ENCODE data around the gene LBP. TPM values are rescaled to one million over a fixed set of nuclear protein-coding genes. Genes with fewer than 3 reads are reported as not detected.
"Not testable (repeated sequence)": the region's sequence is repeated elsewhere in the genome, so short reads cannot be mapped to it uniquely, and the experiment has no call there.

Gene LBP
- total RNA-seq, 4 donors from 2014 or later = not detected

GRCh38 chr20:38308047-38308438 lies 38.2 kb upstream of the LBP start:
- H3K27me3 ChIP-seq = peaks cover 11% of the 10 kb centered on the region
- H3K27ac ChIP-seq = no peak overlapping the region
- H3K9me3 ChIP-seq = no peaks in the 10 kb centered on the region
- no peaks in the 10 kb centered on the region for H3K4me1 ChIP-seq
- H3K4me3 ChIP-seq = no peak overlapping the region
- intact Hi-C loops (cut with DNase I; ENCODE audit: low total_unique reads) (no loop called here), in situ Hi-C loops (cut with MboI; ENCODE audit: low pct_ligation_motif_present in 1 of 4, low pct_unique_long_range_greater_than_20kb in 1 of 4, low sequenced_read_pairs in 3 of 4) (no loop called here)
- WGBS, 2 donors (ENCODE audit: low coverage in 1 of 2) = 60% methylated on average over 4 of the region's 4 CpGs; no CpG with 5 or more reads in 1 of the 2 donors
- no peak for DNase-seq
- no peaks in the 10 kb centered on the region for H3K36me3 ChIP-seq
- TF ChIP-seq POLR2A (IDR thresholded peaks at IDR 0.05) (no peak), EP300 (IDR thresholded peaks at IDR 0.05; ENCODE audit: low read depth) (no peak), CTCF (IDR thresholded peaks at IDR 0.05) (no peak), POLR2AphosphoS5 (IDR thresholded peaks at IDR 0.05) (no peak)

- Histone ChIP-seq H3K27ac (no peak overlapping the region), H3K4me1 (no peaks in the 10 kb centered on the region), H3K36me3 (no peaks in the 10 kb centered on the region), H3K4me3 (no peak overlapping the region), H3K9me3 (no peaks in the 10 kb centered on the region), H3K27me3 (peaks cover 11% of the 10 kb centered on the region)
- 88% methylated on average over 1 of the region's 1 CpG; no CpG with 5 or more reads in 1 of the 2 donors for WGBS, 2 donors (ENCODE audit: low coverage in 1 of 2)
- TF ChIP-seq POLR2A (IDR thresholded peaks at IDR 0.05) (no peak), EP300 (IDR thresholded peaks at IDR 0.05; ENCODE audit: low read depth) (no peak), CTCF (IDR thresholded peaks at IDR 0.05) (no peak), POLR2AphosphoS5 (IDR thresholded peaks at IDR 0.05) (no peak)
- intact Hi-C loops (cut with DNase I; ENCODE audit: low total_unique reads) (no loop called here), in situ Hi-C loops (cut with MboI; ENCODE audit: low pct_ligation_motif_present in 1 of 4, low pct_unique_long_range_greater_than_20kb in 1 of 4, low sequenced_read_pairs in 3 of 4) (no loop called here)
- no peak for DNase-seq
These were observed 37.8 kb upstream of the LBP start for GRCh38 chr20:38308447-38308846.

GRCh38 chr20:38311091-38311490 lies 35.2 kb upstream of the LBP start:
- in situ Hi-C loops (cut with MboI; ENCODE audit: low pct_ligation_motif_present in 1 of 4, low pct_unique_long_range_greater_than_20kb in 1 of 4, low sequenced_read_pairs in 3 of 4) = no loop called here
- no peak for DNase-seq
- H3K4me1 ChIP-seq = no peaks in the 10 kb centered on the region
- intact Hi-C loops (cut with DNase I; ENCODE audit: low total_unique reads) = no loop called here
- TF ChIP-seq EP300 (IDR thresholded peaks at IDR 0.05; ENCODE audit: low read depth) = no peak
- H3K9me3 ChIP-seq = no peaks in the 10 kb centered on the region
- no peak overlapping the region for H3K4me3 ChIP-seq
- 80 to 100% methylated on average over 2 to 3 of the region's 3 CpGs for WGBS, 2 donors (ENCODE audit: low coverage in 1 of 2)
- H3K27me3 ChIP-seq = peaks cover 3% of the 10 kb centered on the region
- no peaks in the 10 kb centered on the region for H3K36me3 ChIP-seq
- no peak overlapping the region for H3K27ac ChIP-seq

- intact Hi-C loops (cut with DNase I; ENCODE audit: low total_unique reads) = no loop called here
- TF ChIP-seq CTCF (IDR thresholded peaks at IDR 0.05) = no peak
- no peak for TF ChIP-seq POLR2A (IDR thresholded peaks at IDR 0.05)
- no peak for TF ChIP-seq POLR2AphosphoS5 (IDR thresholded peaks at IDR 0.05)
- TF ChIP-seq EP300 (IDR thresholded peaks at IDR 0.05; ENCODE audit: low read depth) = no peak
- H3K27me3 ChIP-seq = no peaks in the 10 kb centered on the region
- WGBS, 2 donors (ENCODE audit: low coverage in 1 of 2) = 46 to 49% methylated on average over 2 to 3 of the region's 3 CpGs
- no peak overlapping the region for H3K27ac ChIP-seq
- no peak overlapping the region for H3K4me3 ChIP-seq
- no peak for DNase-seq
- H3K9me3 ChIP-seq = no peaks in the 10 kb centered on the region
- no peaks in the 10 kb centered on the region for H3K4me1 ChIP-seq
- no peaks in the 10 kb centered on the region for H3K36me3 ChIP-seq
- in situ Hi-C loops (cut with MboI; ENCODE audit: low pct_ligation_motif_present in 1 of 4, low pct_unique_long_range_greater_than_20kb in 1 of 4, low sequenced_read_pairs in 3 of 4) = no loop called here
These were observed 34.8 kb upstream of the LBP start for GRCh38 chr20:38311491-38311890.

- no peaks in the 10 kb centered on the region for H3K4me1 ChIP-seq
- 75 to 91% methylated on average over 2 of the region's 2 CpGs for WGBS, 2 donors (ENCODE audit: low coverage in 1 of 2)
These were observed 32.6 kb upstream of the LBP start for GRCh38 chr20:38313676-38314075.

GRCh38 chr20:38314350-38314749 lies 31.9 kb upstream of the LBP start:
- H3K4me3 ChIP-seq; H3K9me3 ChIP-seq; intact Hi-C loops (cut with DNase I; ENCODE audit: low total_unique reads); H3K27me3 ChIP-seq; H3K4me1 ChIP-seq; H3K27ac ChIP-seq; in situ Hi-C loops (cut with MboI; ENCODE audit: low pct_ligation_motif_present in 1 of 4, low pct_unique_long_range_greater_than_20kb in 1 of 4, low sequenced_read_pairs in 3 of 4); H3K36me3 ChIP-seq; DNase-seq: not testable (repeated sequence)
- 88 to 94% methylated on average over 1 of the region's 1 CpG for WGBS, 2 donors (ENCODE audit: low coverage in 1 of 2)

More at GRCh38 chr20:38313676-38314075, 32.6 kb upstream of the LBP start:
- intact Hi-C loops (cut with DNase I; ENCODE audit: low total_unique reads) = no loop called here
- H3K27ac ChIP-seq = no peak overlapping the region
- no peak for DNase-seq
- no peak overlapping the region for H3K4me3 ChIP-seq
- H3K9me3 ChIP-seq = no peaks in the 10 kb centered on the region
- no peaks in the 10 kb centered on the region for H3K36me3 ChIP-seq
- TF ChIP-seq EP300 (IDR thresholded peaks at IDR 0.05; ENCODE audit: low read depth) = no peak
- no peak for TF ChIP-seq CTCF (IDR thresholded peaks at IDR 0.05)
- no peaks in the 10 kb centered on the region for H3K27me3 ChIP-seq
- in situ Hi-C loops (cut with MboI; ENCODE audit: low pct_ligation_motif_present in 1 of 4, low pct_unique_long_range_greater_than_20kb in 1 of 4, low sequenced_read_pairs in 3 of 4) = no loop called here
